ENCODE data around the gene AKR1C4. TPM values are rescaled to one million over a fixed set of nuclear protein-coding genes. Genes with fewer than 3 reads are reported as not detected.
"Not testable (repeated sequence)": the region's sequence is repeated elsewhere in the genome, so short reads cannot be mapped to it uniquely, and the experiment has no call there.

AKR1C4 gene
- total RNA-seq, 1 experiment from 2014 or later: 0.40 TPM

DNA sequence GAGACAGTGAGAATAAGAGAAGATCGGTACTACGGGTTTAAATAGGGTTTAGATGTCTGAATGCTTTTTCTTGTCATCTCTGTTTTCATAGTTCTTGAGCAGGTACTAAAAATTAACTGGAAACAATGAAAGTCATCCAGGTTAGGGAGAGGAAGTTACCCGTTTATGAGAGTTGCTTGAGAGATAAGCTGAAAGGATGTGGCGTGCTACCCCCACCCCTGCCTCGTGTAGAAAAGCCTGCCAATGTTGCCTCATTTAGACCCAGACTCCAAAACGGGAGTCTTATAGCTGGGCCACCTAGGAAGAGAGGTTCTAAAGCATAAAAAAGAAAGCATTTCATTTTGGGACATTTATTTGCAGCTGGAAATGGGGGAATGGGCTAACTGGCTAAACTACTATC lies 10.2 kb downstream of the AKR1C4 start:
- no peaks in the 10 kb centered on the region for H3K36me3 Mint-ChIP-seq (ENCODE audit: insufficient read depth, unreplicated experiment)
- no TSS peak for BruUV-seq (replicated peaks)
- intact Hi-C loops (cut with micrococcal nuclease; ENCODE audit: unreplicated experiment): no loop called here
- CTCF ChIA-PET: no interaction called here
- TF ChIP-seq CTCF (IDR thresholded peaks at IDR 0.05; ENCODE audit: unreplicated experiment): no peak
- no peaks in the 10 kb centered on the region for H3K4me1 Mint-ChIP-seq (ENCODE audit: low read depth, unreplicated experiment)
- no peak overlapping the region for H3K4me3 Mint-ChIP-seq (ENCODE audit: low read depth, unreplicated experiment)
- peaks cover 5% of the 10 kb centered on the region for H3K9me3 Mint-ChIP-seq (ENCODE audit: low read depth, unreplicated experiment)
- no peak for DNase-seq
- no peak overlapping the region for H3K27ac Mint-ChIP-seq (ENCODE audit: unreplicated experiment)
- no peaks in the 10 kb centered on the region for H3K27me3 Mint-ChIP-seq (ENCODE audit: unreplicated experiment)

- BruUV-seq (replicated peaks); H3K27me3 Mint-ChIP-seq (ENCODE audit: unreplicated experiment); H3K27ac Mint-ChIP-seq (ENCODE audit: unreplicated experiment); H3K4me1 Mint-ChIP-seq (ENCODE audit: low read depth, unreplicated experiment); H3K9me3 Mint-ChIP-seq (ENCODE audit: low read depth, unreplicated experiment); intact Hi-C loops (cut with micrococcal nuclease; ENCODE audit: unreplicated experiment); H3K36me3 Mint-ChIP-seq (ENCODE audit: insufficient read depth, unreplicated experiment); DNase-seq; H3K4me3 Mint-ChIP-seq (ENCODE audit: low read depth, unreplicated experiment): not testable (repeated sequence)
- CTCF ChIA-PET: interaction anchor here (0.6 kb wide), 1 partner anchor 804 kb away, joined by 4 read pairs; no protein-coding TSS in a partner anchor
These were observed 13.1 kb downstream of the AKR1C4 start for GRCh38 chr10:5209776-5210175.

GRCh38 chr10:5210261-5210660 lies 13.6 kb downstream of the AKR1C4 start:
- intact Hi-C loops (cut with micrococcal nuclease; ENCODE audit: unreplicated experiment); BruUV-seq (replicated peaks); CTCF ChIA-PET; H3K9me3 Mint-ChIP-seq (ENCODE audit: low read depth, unreplicated experiment); H3K27ac Mint-ChIP-seq (ENCODE audit: unreplicated experiment); H3K27me3 Mint-ChIP-seq (ENCODE audit: unreplicated experiment); H3K4me3 Mint-ChIP-seq (ENCODE audit: low read depth, unreplicated experiment); H3K4me1 Mint-ChIP-seq (ENCODE audit: low read depth, unreplicated experiment); DNase-seq; H3K36me3 Mint-ChIP-seq (ENCODE audit: insufficient read depth, unreplicated experiment): not testable (repeated sequence)

DNA sequence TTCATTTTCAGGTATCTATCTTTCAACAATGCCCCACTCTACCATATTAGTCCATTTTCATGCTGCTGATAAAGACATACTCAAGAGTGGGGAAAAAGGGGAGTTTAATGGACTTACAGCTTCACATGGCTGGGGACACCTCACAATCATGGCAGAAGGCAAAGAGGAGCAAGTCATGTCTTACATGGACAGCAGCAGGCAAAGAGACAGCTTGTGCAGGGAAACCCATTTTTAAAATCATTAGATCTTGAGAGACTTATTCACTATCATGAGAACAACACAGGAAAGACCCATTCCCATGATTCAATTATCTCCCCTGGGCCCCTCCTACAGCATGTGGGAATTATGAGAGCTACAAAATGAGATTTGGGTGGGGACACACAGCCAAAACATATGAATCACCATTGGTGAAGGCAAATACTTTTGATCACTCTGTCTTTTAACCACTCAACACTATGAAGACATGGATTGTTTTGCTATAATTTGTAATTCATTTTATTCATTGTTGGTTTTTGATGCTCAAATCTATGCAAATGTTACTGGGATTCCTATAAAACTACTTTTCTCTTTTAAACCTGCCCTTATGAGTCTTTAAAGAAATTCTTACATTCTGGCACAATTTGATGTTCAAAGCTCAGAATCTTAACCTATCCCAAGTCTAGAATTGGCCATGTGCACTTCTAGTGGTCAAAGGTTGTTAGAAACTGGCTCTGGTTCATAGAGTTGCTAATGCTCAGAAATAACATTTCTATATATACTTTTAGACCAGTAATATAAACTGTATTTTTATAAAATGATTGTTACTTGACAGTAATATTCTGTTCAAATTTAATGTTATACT lies 15.3 kb downstream of the AKR1C4 start:
- no peak for TF ChIP-seq CTCF (IDR thresholded peaks at IDR 0.05; ENCODE audit: unreplicated experiment)
- no peak for DNase-seq
- CTCF ChIA-PET: no interaction called here
- Mint-ChIP-seq H3K27ac (ENCODE audit: unreplicated experiment) (no peak overlapping the region), H3K36me3 (ENCODE audit: insufficient read depth, unreplicated experiment) (no peaks in the 10 kb centered on the region), H3K27me3 (ENCODE audit: unreplicated experiment) (no peaks in the 10 kb centered on the region), H3K4me3 (ENCODE audit: low read depth, unreplicated experiment) (no peak overlapping the region), H3K9me3 (ENCODE audit: low read depth, unreplicated experiment) (peaks cover 8% of the 10 kb centered on the region), H3K4me1 (ENCODE audit: low read depth, unreplicated experiment) (peaks cover under 1% of the 10 kb centered on the region)
- intact Hi-C loops (cut with micrococcal nuclease; ENCODE audit: unreplicated experiment): no loop called here
- no TSS peak for BruUV-seq (replicated peaks)

DNA sequence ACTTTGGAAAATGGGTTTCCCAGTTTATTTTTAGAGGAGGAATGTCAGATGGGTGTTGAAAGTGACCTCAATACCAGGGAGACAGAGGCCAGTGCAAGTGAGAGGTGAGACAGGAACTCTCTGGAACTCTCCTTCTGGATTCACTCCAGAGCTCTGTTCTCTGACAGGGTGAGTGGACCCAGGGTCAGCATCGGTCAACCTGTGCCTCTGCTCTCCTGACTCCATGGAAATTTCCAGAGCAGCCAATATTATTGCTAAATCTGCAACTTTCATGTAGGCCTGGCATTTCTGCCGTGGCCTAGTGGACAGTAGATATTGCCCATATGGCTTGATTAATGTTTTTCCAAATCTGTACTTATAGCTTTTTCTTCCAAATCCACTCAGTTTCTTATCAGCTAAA lies 20.2 kb downstream of the AKR1C4 start:
- Mint-ChIP-seq H3K4me1 (ENCODE audit: low read depth, unreplicated experiment) (peaks cover 18% of the 10 kb centered on the region), H3K27ac (ENCODE audit: unreplicated experiment) (no peak overlapping the region), H3K36me3 (ENCODE audit: insufficient read depth, unreplicated experiment) (peaks cover 6% of the 10 kb centered on the region), H3K27me3 (ENCODE audit: unreplicated experiment) (no peaks in the 10 kb centered on the region), H3K4me3 (ENCODE audit: low read depth, unreplicated experiment) (no peak overlapping the region), H3K9me3 (ENCODE audit: low read depth, unreplicated experiment) (peaks cover 6% of the 10 kb centered on the region)
- CTCF ChIA-PET: no interaction called here
- no peak for TF ChIP-seq CTCF (IDR thresholded peaks at IDR 0.05; ENCODE audit: unreplicated experiment)
- BruUV-seq (replicated peaks): no TSS peak
- intact Hi-C loops (cut with micrococcal nuclease; ENCODE audit: unreplicated experiment): loop anchor here (5.0 kb wide), 1 partner anchor 124 kb away; the partner anchor contains the start of gene AKR1C3
- DNase-seq: no peak
